Measurements from ENCODE around the gene PTPRK. TPM values are rescaled to one million over a fixed set of nuclear protein-coding genes. Genes with fewer than 3 reads are reported as not detected.

The PTPRK gene
- total and polyA plus RNA-seq, 9 of the 15 experiments (the other 6 are each of a cell fraction or from before 2014, with no cell fraction given): 0.04 to 0.51 TPM; not detected in 7

DNA sequence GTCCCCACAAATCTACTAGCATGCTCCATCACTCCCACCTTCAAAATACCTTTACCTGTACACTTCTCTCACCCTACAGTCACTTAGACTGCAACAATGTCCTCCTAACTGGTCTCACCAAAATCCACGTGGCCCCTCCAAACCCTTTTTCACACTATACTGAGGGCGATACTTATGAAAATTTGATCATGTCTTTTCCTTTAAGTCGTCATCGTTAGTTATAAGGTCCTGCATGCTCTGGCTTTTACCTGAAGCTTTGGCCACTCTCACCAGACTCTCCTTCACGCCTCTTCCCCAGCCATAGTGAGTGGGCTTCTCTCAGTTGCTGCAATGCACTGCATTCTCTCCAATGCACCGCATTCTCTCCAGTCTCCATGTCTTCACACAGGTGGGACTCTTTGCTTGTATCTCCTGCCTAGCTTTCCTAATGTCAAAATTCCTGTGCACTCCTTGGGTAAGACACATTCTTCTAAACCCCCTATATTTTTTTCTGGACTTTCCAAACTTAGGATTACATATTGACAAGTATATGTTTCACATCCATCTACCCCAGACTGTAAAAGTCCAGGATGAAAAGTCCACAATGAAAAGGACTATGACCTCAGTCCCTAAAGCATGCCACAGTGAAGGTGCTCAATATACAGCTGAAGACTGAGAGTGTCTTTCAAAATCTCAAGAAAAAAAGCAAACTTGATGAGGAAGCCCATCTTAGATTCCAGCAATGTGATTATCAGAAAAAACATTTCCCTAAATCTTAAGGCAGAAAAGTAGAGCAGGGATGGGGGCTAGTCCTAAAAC, 24.7 kb downstream of the PTPRK start:
- no peaks in the 10 kb centered on the region for H3K79me2 ChIP-seq (ENCODE audit: control insufficient read depth, insufficient read depth, low read length)
- H3K9me1 ChIP-seq (ENCODE audit: control insufficient read depth, insufficient read depth, low read length): no peaks in the 10 kb centered on the region
- ChIA-PET CTCF (ENCODE audit: low intra/inter-chr PET ratio) (no interaction called here), POLR2A (no interaction called here)
- intact Hi-C loops (cut with micrococcal nuclease): no loop called here
- H3K36me3 ChIP-seq (ENCODE audit: control insufficient read depth, insufficient read depth, low read length): no peaks in the 10 kb centered on the region
- H3K4me2 ChIP-seq (ENCODE audit: insufficient read depth, low read length): no peak overlapping the region
- TF ChIP-seq KDM5B (IDR thresholded peaks at IDR 0.05; ENCODE audit: insufficient replicate concordance, low read depth, low read length) (no peak), SMARCB1 (IDR thresholded peaks at IDR 0.05; ENCODE audit: insufficient read length, low read depth) (no peak), CBFB (CRISPR knock-in tag; IDR thresholded peaks at IDR 0.05) (no peak), DLX4 (CRISPR knock-in tag; IDR thresholded peaks at IDR 0.05) (no peak), CBX2 (IDR thresholded peaks at IDR 0.05; ENCODE audit: insufficient read depth, low read length, poor library complexity, severe bottlenecking) (no peak), STAT5B (CRISPR knock-in tag; IDR thresholded peaks at IDR 0.05) (no peak), MCM7 (IDR thresholded peaks at IDR 0.05) (no peak), ZBTB26 (CRISPR knock-in tag; IDR thresholded peaks at IDR 0.05) (no peak), JUN (IDR thresholded peaks at IDR 0.05; ENCODE audit: borderline replicate concordance, low read depth, low read length) (no peak), JUN (CRISPR knock-in tag; IDR thresholded peaks at IDR 0.05; ENCODE audit: borderline replicate concordance) (no peak), MAFF (IDR thresholded peaks at IDR 0.05; ENCODE audit: low read length) (no peak), ZNF165 (CRISPR knock-in tag; IDR thresholded peaks at IDR 0.05; ENCODE audit: borderline replicate concordance) (no peak), MLLT1 (IDR thresholded peaks at IDR 0.05) (no peak), FOXP4 (CRISPR knock-in tag; IDR thresholded peaks at IDR 0.05; ENCODE audit: borderline replicate concordance) (no peak), CBFA2T3 (IDR thresholded peaks at IDR 0.05) (no peak)
- TF ChIP-seq, protein P1, sequence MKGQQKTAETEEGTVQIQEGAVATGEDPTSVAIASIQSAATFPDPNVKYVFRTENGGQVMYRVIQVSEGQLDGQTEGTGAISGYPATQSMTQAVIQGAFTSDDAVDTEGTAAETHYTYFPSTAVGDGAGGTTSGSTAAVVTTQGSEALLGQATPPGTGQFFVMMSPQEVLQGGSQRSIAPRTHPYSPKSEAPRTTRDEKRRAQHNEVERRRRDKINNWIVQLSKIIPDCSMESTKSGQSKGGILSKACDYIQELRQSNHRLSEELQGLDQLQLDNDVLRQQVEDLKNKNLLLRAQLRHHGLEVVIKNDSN (CRISPR knock-in tag; IDR thresholded peaks at IDR 0.05): no peak
- BruUV-seq (replicated peaks): no TSS peak
- 0% methylated on average over 6 of the region's 6 CpGs for WGBS (ENCODE audit: insufficient coverage, low coverage, missing lambda C conversion rate)
- no peak overlapping the region for H2AFZ ChIP-seq (ENCODE audit: low read depth, low read length)
- H3K4me1 ChIP-seq (replicated peaks in 1 of 2; ENCODE audit: control insufficient read depth in 2 of 2, insufficient read depth in 2 of 2, low read length in 2 of 2): no peaks in the 10 kb centered on the region
- no peak overlapping the region for H3K4me3 ChIP-seq
- no peak overlapping the region for H3K9ac ChIP-seq (ENCODE audit: insufficient read depth in 1 of 2, low read depth in 2 of 2, low read length in 2 of 2)
- FAIRE-seq (no peak), ATAC-seq (no peak), DNase-seq (ENCODE audit: extremely low read depth in 1 of 4, low spot score in 3 of 4) (no peak)
- H3K27me3 ChIP-seq (ENCODE audit: control insufficient read depth in 2 of 2, insufficient read depth in 2 of 2, low read length in 2 of 2): no peaks in the 10 kb centered on the region
- no peak overlapping the region for H3K27ac ChIP-seq (ENCODE audit: extremely low read depth, low read depth, low read length)
- H4K20me1 ChIP-seq (replicated peaks; ENCODE audit: control insufficient read depth, insufficient read depth, low read length): no peaks in the 10 kb centered on the region
- H3K9me3 ChIP-seq (replicated peaks; ENCODE audit: control insufficient read depth, insufficient read depth, low read depth, low read length): no peaks in the 10 kb centered on the region
- in situ Hi-C loops (cut with MboI): no loop called here

Measured in K562 (cell line).